Measurements from ENCODE around the gene SEC23IP. TPM values are rescaled to one million over a fixed set of nuclear protein-coding genes. Genes with fewer than 3 reads are reported as not detected.

The SEC23IP gene
- total RNA-seq, 2 donors from 2014 or later = 70.5 to 93.6 TPM

- H3K36me3 Mint-ChIP-seq (ENCODE audit: low read depth) = peaks cover 68% of the 10 kb centered on the region
- no peaks in the 10 kb centered on the region for H3K4me1 Mint-ChIP-seq
- H3K9ac ChIP-seq (ENCODE audit: extremely low read depth, low read length, poor library complexity, severe bottlenecking) = no peak overlapping the region
- DNase-seq = no peak
- no peaks in the 10 kb centered on the region for H3K4me1 ChIP-seq (ENCODE audit: control insufficient read depth, insufficient read depth, low read length)
- H3K9me3 Mint-ChIP-seq = no peaks in the 10 kb centered on the region
- H3K27ac ChIP-seq (ENCODE audit: low read depth, low read length) = no peak overlapping the region
- H3K4me3 ChIP-seq (ENCODE audit: low read length) = no peak overlapping the region
- TF ChIP-seq CTCF (conservative IDR thresholded peaks at IDR 0.05) = no peak
- no peaks in the 10 kb centered on the region for H3K9me3 ChIP-seq (ENCODE audit: control insufficient read depth, low read length)
- H3K27ac Mint-ChIP-seq = no peak overlapping the region
- H3K36me3 ChIP-seq (ENCODE audit: control insufficient read depth, insufficient read depth, low read length) = peaks cover 83% of the 10 kb centered on the region
- H3K27me3 Mint-ChIP-seq (ENCODE audit: insufficient read depth) = no peaks in the 10 kb centered on the region
- H3K27me3 ChIP-seq (ENCODE audit: control insufficient read depth, insufficient read depth, low read length, poor library complexity, severe bottlenecking) = no peaks in the 10 kb centered on the region
- H3K4me3 Mint-ChIP-seq = no peak overlapping the region
- WGBS, 2 experiments (ENCODE audit: insufficient coverage in 1 of 2, insufficient read length in 1 of 2) = 75 to 98% methylated on average over 1 to 6 of the region's 6 CpGs
These were observed 39.7 kb upstream of the SEC23IP start for GRCh38 chr10:119852822-119853221.

- Histone ChIP-seq H3K9ac (ENCODE audit: extremely low read depth, low read length, poor library complexity, severe bottlenecking) (no peak overlapping the region), H3K4me1 (ENCODE audit: control insufficient read depth, insufficient read depth, low read length) (no peaks in the 10 kb centered on the region), H3K27me3 (ENCODE audit: control insufficient read depth, insufficient read depth, low read length, poor library complexity, severe bottlenecking) (no peaks in the 10 kb centered on the region), H3K4me3 (ENCODE audit: low read length) (no peak overlapping the region), H3K27ac (ENCODE audit: low read depth, low read length) (no peak overlapping the region), H3K9me3 (ENCODE audit: control insufficient read depth, low read length) (no peaks in the 10 kb centered on the region), H3K36me3 (ENCODE audit: control insufficient read depth, insufficient read depth, low read length) (peaks cover 82% of the 10 kb centered on the region)
- Mint-ChIP-seq H3K36me3 (ENCODE audit: low read depth) (peaks cover 67% of the 10 kb centered on the region), H3K4me3 (no peak overlapping the region), H3K27ac (peak overlapping the region; percentile 72), H3K4me1 (no peaks in the 10 kb centered on the region), H3K27me3 (ENCODE audit: insufficient read depth) (no peaks in the 10 kb centered on the region), H3K9me3 (no peaks in the 10 kb centered on the region)
- DNase-seq = no peak
- TF ChIP-seq CTCF (conservative IDR thresholded peaks at IDR 0.05) = no peak
- WGBS, 2 experiments (ENCODE audit: insufficient coverage in 1 of 2, insufficient read length in 1 of 2) = 96 to 100% methylated on average over 1 of the region's 1 CpG
These were observed 39.0 kb upstream of the SEC23IP start for GRCh38 chr10:119853574-119853973.

DNA sequence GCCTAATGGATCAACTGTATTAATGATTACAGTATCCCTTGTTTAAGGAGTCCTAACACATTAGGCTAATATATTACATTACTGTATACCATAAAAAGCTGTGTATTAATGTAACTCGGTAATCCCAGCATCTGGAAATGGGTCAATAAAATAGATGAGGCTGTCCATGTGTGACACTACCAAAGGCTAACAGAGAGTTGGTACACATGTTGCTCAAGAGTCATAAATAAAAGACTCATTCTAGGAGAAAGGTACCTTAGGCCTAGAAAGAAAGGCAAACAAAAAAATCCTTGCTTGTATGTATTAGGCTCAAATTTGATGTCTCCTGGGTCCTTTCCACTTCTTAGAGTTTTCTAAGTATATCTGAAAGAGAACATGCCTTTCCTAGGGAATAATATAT lies 34.5 kb upstream of the SEC23IP start:
- Mint-ChIP-seq H3K27ac (no peak overlapping the region), H3K4me1 (peaks cover 8% of the 10 kb centered on the region), H3K36me3 (ENCODE audit: low read depth) (peaks cover 51% of the 10 kb centered on the region), H3K4me3 (no peak overlapping the region), H3K27me3 (ENCODE audit: insufficient read depth) (no peaks in the 10 kb centered on the region), H3K9me3 (no peaks in the 10 kb centered on the region)
- peaks cover 63% of the 10 kb centered on the region for H3K36me3 ChIP-seq (ENCODE audit: control insufficient read depth, insufficient read depth, low read length)
- no peak for DNase-seq
- 96 to 100% methylated on average over 1 of the region's 1 CpG for WGBS, 2 experiments (ENCODE audit: insufficient coverage in 1 of 2, insufficient read length in 1 of 2)
- no peak overlapping the region for H3K27ac ChIP-seq (ENCODE audit: low read depth, low read length)
- TF ChIP-seq CTCF (conservative IDR thresholded peaks at IDR 0.05) = no peak
- no peaks in the 10 kb centered on the region for H3K27me3 ChIP-seq (ENCODE audit: control insufficient read depth, insufficient read depth, low read length, poor library complexity, severe bottlenecking)
- no peak overlapping the region for H3K4me3 ChIP-seq (ENCODE audit: low read length)
- no peak overlapping the region for H3K9ac ChIP-seq (ENCODE audit: extremely low read depth, low read length, poor library complexity, severe bottlenecking)
- no peaks in the 10 kb centered on the region for H3K9me3 ChIP-seq (ENCODE audit: control insufficient read depth, low read length)
- H3K4me1 ChIP-seq (ENCODE audit: control insufficient read depth, insufficient read depth, low read length) = no peaks in the 10 kb centered on the region
